Erythroblast (primary cell): ENCODE results near the gene SRCIN1.
"Not testable (repeated sequence)": the region's sequence is repeated elsewhere in the genome, so short reads cannot be mapped to it uniquely, and the experiment has no call there.

Source experiments
- DNase-seq, 2 experiments: peaks; one replicate each; lab custom pipeline; 2025; lab: John Stamatoyannopoulos, UW
- GATA1 ChIP-seq: IDR thresholded peaks from 2 replicates; pipeline ENCODE4 v1.6.1; 2011; ENCODE audit warnings: low read depth, mild to moderate bottlenecking, control low read depth, low read length, moderate library complexity
- POLR2A ChIP-seq: IDR thresholded peaks from 2 replicates; pipeline ENCODE4 v1.6.1; 2011; ENCODE audit warnings: mild to moderate bottlenecking, low read length

Gene SRCIN1

GRCh38 chr17:38605841-38606645 lies at the start of gene SRCIN1:
Gene SRCIN1 (minus strand): TSS chr17:38605952. CDS start chr17:38605705, 247 bp downstream.
- peak; percentile 60 to 70 for DNase-seq
- no peak for TF ChIP-seq POLR2A
- no peak for TF ChIP-seq GATA1

- no peak for TF ChIP-seq POLR2A
- TF ChIP-seq GATA1: no peak
- no peak for DNase-seq
These were observed 49.0 kb upstream of the SRCIN1 start for GRCh38 chr17:38654411-38655398.

GRCh38 chr17:38653679-38654078 lies 47.9 kb upstream of the SRCIN1 start:
- TF ChIP-seq POLR2A: no peak
- TF ChIP-seq GATA1: no peak
- no peak for DNase-seq

GRCh38 chr17:38653230-38653629 lies 47.5 kb upstream of the SRCIN1 start:
- TF ChIP-seq GATA1 (no peak), POLR2A (no peak)

GRCh38 chr17:38650653-38651173 lies 45.0 kb upstream of the SRCIN1 start:
- DNase-seq: not testable (repeated sequence)

More at GRCh38 chr17:38653230-38653629, 47.5 kb upstream of the SRCIN1 start:
- no peak for DNase-seq

GRCh38 chr17:38637951-38638350 lies 32.2 kb upstream of the SRCIN1 start:
- DNase-seq: no peak
- TF ChIP-seq POLR2A (no peak), GATA1 (no peak)

GRCh38 chr17:38636054-38636453 lies 30.3 kb upstream of the SRCIN1 start:
- TF ChIP-seq POLR2A: no peak
- no peak for TF ChIP-seq GATA1
- no peak for DNase-seq

- TF ChIP-seq POLR2A (no peak), GATA1 (no peak)
- no peak for DNase-seq
These were observed 26.6 kb upstream of the SRCIN1 start for GRCh38 chr17:38632334-38632733.

- DNase-seq: no peak
- no peak for TF ChIP-seq POLR2A
- no peak for TF ChIP-seq GATA1
These were observed 22.7 kb upstream of the SRCIN1 start for GRCh38 chr17:38628441-38628840.

GRCh38 chr17:38627957-38628356 lies 22.2 kb upstream of the SRCIN1 start:
- DNase-seq: no peak
- TF ChIP-seq POLR2A (no peak), GATA1 (no peak)

- DNase-seq: not testable (repeated sequence)
These were observed 21.0 kb upstream of the SRCIN1 start for GRCh38 chr17:38626606-38627226.

- DNase-seq: no peak
- TF ChIP-seq POLR2A: no peak
- no peak for TF ChIP-seq GATA1
These were observed 19.7 kb upstream of the SRCIN1 start for GRCh38 chr17:38625482-38625881.

GRCh38 chr17:38624782-38625355 lies 19.1 kb upstream of the SRCIN1 start:
- DNase-seq: not testable (repeated sequence)
